A549 (cell line): ENCODE results near the gene FHIP2A. TPM values are rescaled to one million over a fixed set of nuclear protein-coding genes. Genes with fewer than 3 reads are reported as not detected.

ENCODE experiments used
- ATAC-seq, 2 experiments: fragments of 200-7000 bp in 1 of 2; fragments of >200 bp in 1 of 2; cut with Nextera tagmentation in 1 of 2; cut with Tn5 transposase in 1 of 2; 3 replicates each; pipeline versions ENCODE4 v1.8.0 to v1.9.1; 2018 to 2020; ENCODE audit warnings: mild to moderate bottlenecking in 1 of 2, moderate library complexity in 1 of 2
- CTCF ChIA-PET: fragments of 300-600 bp; sonication (Branson Sonifier 250); formaldehyde crosslinking; extraction: SDS; loops from one replicate; lab custom pipeline; 2021; ENCODE audit warnings: antibody characterized with exemption, inconsistent platforms; lab: Yijun Ruan, JAX
- POLR2A ChIA-PET: fragments of 350-600 bp; formaldehyde crosslinking; extraction: SDS; loops from one replicate; lab custom pipeline; 2021; ENCODE audit warnings: antibody characterized with exemption, inconsistent platforms; lab: Yijun Ruan, JAX
- DNase-seq, 2 experiments: peaks; one replicate each; pipeline versions ENCODE4 v3.0.0 to v3.0.0-alpha.2; 2011 to 2016; ENCODE audit warnings: low read depth in 1 of 2, low spot score in 1 of 2
- FAIRE-seq: peaks from 2 replicates; lab custom pipeline; 2011; peaks lifted over from hg19 to GRCh38; lab: Jason Lieb, UNC
- H3K27ac ChIP-seq, 2 experiments: fragments of >200 bp; sonication (Bioruptor Twin); formaldehyde crosslinking; 3 replicates each; pipeline ENCODE4 v1.5.1; 2016 to 2017
- H3K4me1 ChIP-seq: fragments of >200 bp; sonication (Bioruptor Twin); formaldehyde crosslinking; 3 replicates; pipeline ENCODE4 v1.6.1; 2016
- H3K4me2 ChIP-seq: fragments of >200 bp; sonication (Bioruptor Twin); formaldehyde crosslinking; 3 replicates; pipeline ENCODE4 v1.6.1; 2016
- H3K4me3 ChIP-seq: fragments of >200 bp; sonication (Bioruptor Twin); formaldehyde crosslinking; 3 replicates; pipeline ENCODE4 v1.5.1; 2016
- H3K9me3 ChIP-seq: fragments of >200 bp; sonication (Bioruptor Twin); formaldehyde crosslinking; 3 replicates; pipeline ENCODE4 v1.6.1; 2016
- BHLHE40 ChIP-seq: IDR thresholded peaks from 2 replicates; pipeline ENCODE4 v1.6.1; 2012; ENCODE audit warnings: low read depth, low read length, inconsistent platforms
- CEBPB ChIP-seq, 2 experiments: fragments of >200 bp in 1 of 2; sonication (Bioruptor Twin) in 1 of 2; formaldehyde crosslinking in 1 of 2; IDR thresholded peaks; 2 replicates each; pipeline ENCODE4 v1.6.1; 2012 to 2016
- EP300 ChIP-seq, 2 experiments: fragments of >200 bp; sonication (Bioruptor Twin); formaldehyde crosslinking; IDR thresholded peaks; 2 replicates in 1 of 2; 3 replicates in 1 of 2; pipeline ENCODE4 v1.6.1; 2016 to 2017
- ESRRA ChIP-seq: fragments of 150-350 bp; IDR thresholded peaks from 2 replicates; pipeline ENCODE4 v1.6.1; 2014; ENCODE audit warnings: mild to moderate bottlenecking, low read length, borderline replicate concordance
- HEYL ChIP-seq: fragments of 250-450 bp; sonication (Bioruptor Pico); IDR thresholded peaks from 2 replicates; pipeline ENCODE4 v1.8.0; 2021; ENCODE audit warnings: mild to moderate bottlenecking, moderate library complexity
- HMGXB4 ChIP-seq: fragments of 250-450 bp; sonication (Bioruptor Pico); IDR thresholded peaks from 2 replicates; pipeline ENCODE4 v1.5.0; 2021; ENCODE audit warnings: mild to moderate bottlenecking, moderate library complexity, borderline replicate concordance
- JUNB ChIP-seq: fragments of >200 bp; sonication (Bioruptor Twin); formaldehyde crosslinking; IDR thresholded peaks from 2 replicates; pipeline ENCODE4 v1.6.1; 2016
- MAFK ChIP-seq: fragments of 450-650 bp; IDR thresholded peaks from 2 replicates; pipeline ENCODE4 v1.6.1; 2014; ENCODE audit not compliant: partially characterized antibody
- NFE2L2 ChIP-seq: fragments of 150-350 bp; conservative IDR thresholded peaks from 2 replicates; pipeline ENCODE4 v1.6.1; 2014; ENCODE audit warnings: low read length
- NPAS2 ChIP-seq: fragments of 250-450 bp; sonication (Bioruptor Pico); IDR thresholded peaks from 2 replicates; pipeline ENCODE4 v1.8.0; 2022; ENCODE audit warnings: mild to moderate bottlenecking, moderate library complexity, borderline replicate concordance
- PHF8 ChIP-seq: fragments of 200-600 bp; sonication (generic); IDR thresholded peaks from 2 replicates; pipeline ENCODE4 v1.6.1; 2016; ENCODE audit warnings: low read depth, mild to moderate bottlenecking, antibody characterized with exemption, moderate library complexity, borderline replicate concordance
- RAD21 ChIP-seq, 2 experiments: fragments of >200 bp in 1 of 2; sonication (Bioruptor Twin) in 1 of 2; formaldehyde crosslinking in 1 of 2; IDR thresholded peaks in 1 of 2; conservative IDR thresholded peaks in 1 of 2; 2 replicates in 1 of 2; 3 replicates in 1 of 2; pipeline ENCODE4 v1.6.1; 2012 to 2018; ENCODE audit warnings: inconsistent platforms in 1 of 2
- REST ChIP-seq: fragments of 200-600 bp; sonication (generic); IDR thresholded peaks from 2 replicates; pipeline ENCODE4 v1.6.1; 2016; ENCODE audit warnings: antibody characterized with exemption, mild to moderate bottlenecking, moderate library complexity
- RNF2 ChIP-seq: fragments of 200-600 bp; sonication (generic); IDR thresholded peaks from 2 replicates; pipeline ENCODE4 v1.6.1; 2016; ENCODE audit warnings: low read depth, mild to moderate bottlenecking, antibody characterized with exemption, moderate library complexity, borderline replicate concordance
- SMC3 ChIP-seq: fragments of >200 bp; sonication (Bioruptor Twin); formaldehyde crosslinking; IDR thresholded peaks from 3 replicates; pipeline ENCODE4 v1.6.1; 2018; ENCODE audit warnings: inconsistent platforms
- SREBF2 ChIP-seq: fragments of 450-650 bp; IDR thresholded peaks from 2 replicates; pipeline ENCODE4 v1.6.1; 2014; ENCODE audit warnings: mild to moderate bottlenecking, moderate library complexity
- TFCP2L1 ChIP-seq: fragments of 250-450 bp; sonication (Bioruptor Pico); IDR thresholded peaks from 2 replicates; pipeline ENCODE4 v1.5.0; 2021; ENCODE audit warnings: mild to moderate bottlenecking
- USF2 ChIP-seq: fragments of 450-650 bp; IDR thresholded peaks from 2 replicates; pipeline ENCODE4 v1.6.1; 2014; ENCODE audit warnings: antibody characterized with exemption
- ZC3H11A ChIP-seq: fragments of 450-650 bp; IDR thresholded peaks from 2 replicates; pipeline ENCODE4 v1.6.1; 2014; ENCODE audit warnings: antibody characterized with exemption, mild to moderate bottlenecking
- ZNF302 ChIP-seq: fragments of 250-450 bp; sonication (Bioruptor Pico); IDR thresholded peaks from 2 replicates; pipeline ENCODE4 v1.9.0; 2021; ENCODE audit warnings: inconsistent platforms, mild to moderate bottlenecking, moderate library complexity
- WGBS: methylation state at CpG from one replicate; pipeline ENCODE4 v1.1.6; 2017; ENCODE audit errors: missing lambda C conversion rate; 5-methylcytosine and 5-hydroxymethylcytosine counted together
- polyA plus RNA-seq, 4 experiments: library from polyadenylated mRNA; depleted of rRNA in 3 of 4; stranded (reverse); fragments of >200 nt; fragmentation: RNase III in 1 of 4; extraction: RNeasy Plus Mini Kit Qiagen cat#74134 plus additional on column Dnase treatment in 1 of 4; gene quantifications; 2 replicates in 3 of 4; 3 replicates in 1 of 4; pipeline ENCODE4 v1.2.3, GENCODE V29; 2011 to 2017
- TF ChIP-seq, protein P1 (sequence below): fragments of >200 bp; sonication (Bioruptor Twin); formaldehyde crosslinking; IDR thresholded peaks from 3 replicates; pipeline ENCODE4 v1.6.1; 2016

Gene FHIP2A
- polyA plus RNA-seq, 2 of the 4 experiments (the other 2 are of a cell fraction) = 8.9 to 18.4 TPM

- peak overlapping the region; percentile 71 for H3K4me2 ChIP-seq
- ATAC-seq (peak; percentile 60 to 68), FAIRE-seq (no peak), DNase-seq (peak; percentile 26 to 36)
- no peaks in the 10 kb centered on the region for H3K9me3 ChIP-seq
- TF ChIP-seq, protein P1, sequence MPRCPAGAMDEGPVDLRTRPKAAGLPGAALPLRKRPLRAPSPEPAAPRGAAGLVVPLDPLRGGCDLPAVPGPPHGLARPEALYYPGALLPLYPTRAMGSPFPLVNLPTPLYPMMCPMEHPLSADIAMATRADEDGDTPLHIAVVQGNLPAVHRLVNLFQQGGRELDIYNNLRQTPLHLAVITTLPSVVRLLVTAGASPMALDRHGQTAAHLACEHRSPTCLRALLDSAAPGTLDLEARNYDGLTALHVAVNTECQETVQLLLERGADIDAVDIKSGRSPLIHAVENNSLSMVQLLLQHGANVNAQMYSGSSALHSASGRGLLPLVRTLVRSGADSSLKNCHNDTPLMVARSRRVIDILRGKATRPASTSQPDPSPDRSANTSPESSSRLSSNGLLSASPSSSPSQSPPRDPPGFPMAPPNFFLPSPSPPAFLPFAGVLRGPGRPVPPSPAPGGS = no peak
- no peak for TF ChIP-seq ESRRA
- TF ChIP-seq HEYL (CRISPR knock-in tag) = no peak
- no peak for TF ChIP-seq PHF8
- peak; percentile 25 to 53; a peak in 2 of 4 replicates for TF ChIP-seq CEBPB (IDR thresholded peaks at IDR 0.05)
- no peak for TF ChIP-seq RAD21 (conservative IDR thresholded peaks at IDR 0.05 in 1 of 2, IDR thresholded peaks at IDR 0.05 in 1 of 2)
- TF ChIP-seq REST = no peak
- peak; percentile 46; the same call in 1 of the 2 replicates for TF ChIP-seq NFE2L2
- TF ChIP-seq USF2 = no peak
- TF ChIP-seq SREBF2 = no peak
- no peak for TF ChIP-seq NPAS2 (CRISPR knock-in tag)
- no peak for TF ChIP-seq TFCP2L1 (CRISPR knock-in tag)
- no peak for TF ChIP-seq HMGXB4 (CRISPR knock-in tag)
- TF ChIP-seq BHLHE40 = no peak
- no peak for TF ChIP-seq SMC3
- peak; percentile 92 for TF ChIP-seq MAFK
- TF ChIP-seq EP300 (IDR thresholded peaks at IDR 0.05) = no peak
- TF ChIP-seq, all 56 proteins: peak for 3
- Histone ChIP-seq H3K4me3 (peak overlapping the region; percentile 70), H3K4me1 (peaks cover 43% of the 10 kb centered on the region), H3K27ac (peak overlapping the region; percentile 88 to 100)
- CTCF ChIA-PET = interaction anchor here (0.7 to 2.8 kb wide), 41 partner anchors 8 to 519 kb away, joined by 3 to 29 read pairs (median 5); partner anchors contain the start of gene TRUB1
- POLR2A ChIA-PET = interaction anchor here (0.8 to 1.2 kb wide), 3 partner anchors 32 to 649 kb away, joined by 3 to 4 read pairs (median 3); partner anchors contain the start of genes CCDC186 and TRUB1
- 3% methylated on average over 21 of the region's 22 CpGs for WGBS
These were observed 980 bp downstream of the FHIP2A start for GRCh38 chr10:114822444-114823076.

DNA sequence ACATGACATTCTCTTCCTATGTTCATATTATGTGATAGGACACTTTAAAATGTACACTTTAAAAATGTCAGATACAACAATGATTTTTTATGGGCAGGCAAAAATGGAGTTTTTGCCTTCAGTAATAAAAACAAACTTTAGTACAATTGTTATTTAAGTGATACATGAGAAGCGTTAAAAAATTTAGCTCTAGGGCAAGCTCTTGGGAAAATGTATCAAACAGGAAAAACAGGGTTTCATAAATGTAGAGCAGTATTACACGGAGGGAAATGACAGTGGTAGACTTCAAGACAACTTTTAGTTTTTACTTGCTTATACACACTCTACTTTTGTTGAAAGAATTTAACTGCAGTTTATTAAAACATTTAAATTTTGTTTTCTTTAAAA, 1.5 kb downstream of the FHIP2A start:
- CTCF ChIA-PET = interaction anchor here (2.0 to 2.2 kb wide), 3 partner anchors 22 to 352 kb away, joined by 7 to 15 read pairs (median 10); no protein-coding TSS in a partner anchor
- DNase-seq (no peak), FAIRE-seq (peak; percentile 84), ATAC-seq (no peak)
- Histone ChIP-seq H3K27ac (peak overlapping the region; percentile 88 to 100; a peak in 5 of 6 replicates), H3K4me2 (peak overlapping the region; percentile 71), H3K4me1 (peaks cover 43% of the 10 kb centered on the region), H3K4me3 (peak overlapping the region; percentile 70), H3K9me3 (no peaks in the 10 kb centered on the region)
- 9% methylated on average over 2 of the region's 2 CpGs for WGBS
- TF ChIP-seq JUNB (0 out of 2 replicates have a peak, but pooled peaks have one; percentile 7), RNF2 (no peak), PHF8 (no peak), ZNF302 (CRISPR knock-in tag) (no peak), ZC3H11A (no peak)
- POLR2A ChIA-PET = no interaction called here
